Esophagus squamous epithelium (tissue), 4 donors: ENCODE results near the gene TEKT5.

ENCODE experiments used
- POLR2A ChIP-seq, 4 donors: fragments of 450-650 bp; IDR thresholded peaks; one replicate each; pipeline ENCODE4 v1.6.1; 2017; ENCODE audit warnings: antibody characterized with exemption in 4 of 4, mild to moderate bottlenecking in 4 of 4, moderate library complexity in 3 of 4
- TF ChIP-seq, protein P1 (sequence below), 6 experiments: fragments of 450-650 bp in 4 of 6; fragments of 200-600 bp in 2 of 6; sonication (generic) in 2 of 6; IDR thresholded peaks; one replicate each; pipeline ENCODE4 v1.5.1; 2016 to 2019; ENCODE audit warnings: antibody characterized with exemption in 6 of 6, mild to moderate bottlenecking in 4 of 6, moderate library complexity in 4 of 6

DNA sequence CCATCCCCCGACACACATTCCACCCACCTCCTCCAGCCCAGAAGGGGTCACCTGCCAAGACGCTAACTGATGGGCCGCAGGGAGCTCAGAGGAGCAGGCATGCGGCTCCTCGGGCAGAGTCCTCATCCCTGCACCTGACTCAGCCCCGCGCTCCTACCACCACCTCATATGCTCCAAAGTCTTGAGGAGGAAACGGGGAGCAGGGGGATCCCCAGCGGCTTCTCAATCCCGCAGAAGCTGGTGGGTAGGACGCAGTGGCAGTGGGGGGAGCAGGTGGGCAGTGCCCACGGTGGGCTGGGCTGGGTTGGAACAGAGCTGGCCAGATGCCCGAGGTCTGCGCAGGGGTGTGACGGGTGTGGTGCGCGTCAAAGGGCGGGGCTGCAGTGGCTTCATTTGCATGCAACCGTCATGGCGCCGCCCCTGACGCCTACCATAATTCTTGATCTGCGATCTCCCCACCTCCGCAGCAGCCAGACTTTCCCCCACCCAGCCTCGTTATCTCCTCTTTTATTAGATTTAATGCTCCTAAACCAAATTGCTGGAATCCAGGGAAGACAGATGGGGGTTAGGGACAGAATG, 75.4 kb downstream of the TEKT5 start:
- TF ChIP-seq, protein P1, sequence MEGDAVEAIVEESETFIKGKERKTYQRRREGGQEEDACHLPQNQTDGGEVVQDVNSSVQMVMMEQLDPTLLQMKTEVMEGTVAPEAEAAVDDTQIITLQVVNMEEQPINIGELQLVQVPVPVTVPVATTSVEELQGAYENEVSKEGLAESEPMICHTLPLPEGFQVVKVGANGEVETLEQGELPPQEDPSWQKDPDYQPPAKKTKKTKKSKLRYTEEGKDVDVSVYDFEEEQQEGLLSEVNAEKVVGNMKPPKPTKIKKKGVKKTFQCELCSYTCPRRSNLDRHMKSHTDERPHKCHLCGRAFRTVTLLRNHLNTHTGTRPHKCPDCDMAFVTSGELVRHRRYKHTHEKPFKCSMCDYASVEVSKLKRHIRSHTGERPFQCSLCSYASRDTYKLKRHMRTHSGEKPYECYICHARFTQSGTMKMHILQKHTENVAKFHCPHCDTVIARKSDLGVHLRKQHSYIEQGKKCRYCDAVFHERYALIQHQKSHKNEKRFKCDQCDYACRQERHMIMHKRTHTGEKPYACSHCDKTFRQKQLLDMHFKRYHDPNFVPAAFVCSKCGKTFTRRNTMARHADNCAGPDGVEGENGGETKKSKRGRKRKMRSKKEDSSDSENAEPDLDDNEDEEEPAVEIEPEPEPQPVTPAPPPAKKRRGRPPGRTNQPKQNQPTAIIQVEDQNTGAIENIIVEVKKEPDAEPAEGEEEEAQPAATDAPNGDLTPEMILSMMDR (IDR thresholded peaks at IDR 0.05): no peak
- no peak for TF ChIP-seq POLR2A (IDR thresholded peaks at IDR 0.05)
